Amniotic stem cell (primary cell): ENCODE results near the gene PHC1.

Experiments
- DNase-seq: peaks from one replicate; lab custom pipeline; 2025; lab: John Stamatoyannopoulos, UW

Gene PHC1

DNA sequence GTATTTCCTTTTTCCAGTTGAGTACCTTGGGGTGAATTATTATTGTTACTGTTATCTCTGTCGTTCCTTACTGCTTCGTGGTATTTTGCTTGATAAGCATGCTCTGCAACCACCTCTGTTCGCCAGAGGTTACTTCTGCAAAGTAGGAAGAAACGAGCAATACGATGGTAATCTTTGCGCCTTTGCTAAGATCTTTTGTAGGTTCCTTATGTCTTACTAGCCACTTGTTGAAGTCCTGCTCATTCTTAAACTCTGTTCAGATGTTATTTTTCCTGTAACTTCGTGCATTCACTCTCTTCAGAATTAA, 35.9 kb downstream of the PHC1 start:
- DNase-seq = no peak

DNA sequence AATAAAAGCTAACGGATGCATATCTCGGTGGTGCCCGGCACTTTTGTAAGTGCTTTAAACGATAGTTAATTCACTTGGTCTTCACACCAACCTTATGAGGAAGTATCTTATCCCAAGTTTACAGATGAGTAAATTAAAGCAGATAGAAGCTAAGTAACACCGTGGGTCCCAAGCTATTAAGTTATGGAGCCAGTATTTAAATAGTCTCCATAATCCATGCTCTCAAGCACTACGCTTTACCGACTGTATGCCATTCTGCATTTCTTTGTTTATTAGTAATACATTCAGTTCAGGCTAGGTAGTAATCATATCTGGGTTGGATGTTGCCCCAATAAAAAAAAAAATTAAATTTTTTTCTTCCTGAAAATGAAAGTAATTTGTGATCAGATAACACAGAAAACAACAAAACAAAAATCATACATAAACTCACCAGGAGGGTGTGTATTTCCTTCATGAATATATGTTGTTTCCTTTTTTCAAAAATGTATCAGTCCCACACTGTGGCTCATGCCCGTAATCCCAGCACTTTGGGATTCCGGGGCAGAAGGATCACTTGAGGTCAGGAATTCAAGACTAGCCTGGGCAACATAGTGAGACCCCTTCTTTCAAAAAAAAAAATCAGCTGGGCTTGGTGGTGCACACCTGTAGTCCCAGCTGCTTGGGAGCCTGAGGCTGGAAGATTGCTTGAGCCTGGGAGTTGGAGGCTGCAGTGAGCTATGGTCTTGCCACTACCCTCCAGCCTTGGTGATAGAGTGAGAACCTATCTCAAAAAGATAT, 36.6 kb downstream of the PHC1 start:
- no peak for DNase-seq

GRCh38 chr12:8951744-8952143, 37.4 kb downstream of the PHC1 start:
- DNase-seq = no peak

DNA sequence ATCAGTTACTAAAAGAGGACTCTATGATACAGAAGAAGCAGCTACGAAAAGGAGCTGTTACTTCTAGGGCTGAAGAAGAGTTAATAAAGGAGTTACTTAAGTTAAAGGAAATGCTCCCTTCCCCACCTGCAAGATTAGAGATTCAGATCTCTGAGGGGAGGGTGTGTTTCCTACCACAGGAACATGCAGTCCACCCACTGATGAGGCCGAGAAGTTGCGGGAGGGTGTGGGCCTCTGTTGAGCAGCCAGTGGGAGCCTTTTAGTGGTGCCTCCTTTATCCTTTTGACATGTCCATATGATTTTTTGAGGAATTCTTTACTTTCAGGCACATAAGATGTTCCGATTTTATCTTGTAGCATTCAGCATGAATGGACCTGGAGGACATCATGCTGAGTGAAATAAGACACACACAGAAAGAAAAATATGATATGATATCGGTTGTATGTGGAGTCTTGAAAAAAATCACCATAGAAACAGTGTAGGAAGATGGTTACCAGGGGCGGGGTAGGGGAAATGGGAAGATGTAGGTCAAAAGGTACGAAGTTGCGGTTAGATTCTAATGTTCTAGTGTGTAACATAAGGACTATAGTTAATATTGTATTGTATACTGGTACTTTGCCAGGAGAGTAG, 39.6 kb downstream of the PHC1 start:
- no peak for DNase-seq

DNA sequence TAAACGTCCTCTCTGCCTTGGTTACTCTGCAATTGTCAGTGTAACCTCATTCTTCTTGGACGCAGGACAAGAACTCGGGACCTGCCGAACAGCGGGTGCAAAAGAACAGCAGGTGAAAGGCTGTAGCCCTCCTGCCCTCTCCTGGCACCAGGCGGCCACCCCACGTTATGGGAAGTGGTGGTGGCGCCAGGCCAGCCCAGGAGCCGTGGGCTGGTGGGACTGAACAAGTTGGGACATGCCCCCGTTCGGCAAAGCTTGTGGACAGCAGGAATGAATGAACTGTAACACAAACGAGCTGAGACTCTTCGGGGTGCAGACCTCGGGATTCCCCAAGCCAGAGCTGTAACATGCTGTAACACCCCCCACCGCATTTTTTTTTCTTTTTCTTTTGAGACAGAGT, 41.8 kb downstream of the PHC1 start:
- DNase-seq = no peak

GRCh38 chr12:8956772-8957171, 42.5 kb downstream of the PHC1 start:
- DNase-seq = no peak

DNA sequence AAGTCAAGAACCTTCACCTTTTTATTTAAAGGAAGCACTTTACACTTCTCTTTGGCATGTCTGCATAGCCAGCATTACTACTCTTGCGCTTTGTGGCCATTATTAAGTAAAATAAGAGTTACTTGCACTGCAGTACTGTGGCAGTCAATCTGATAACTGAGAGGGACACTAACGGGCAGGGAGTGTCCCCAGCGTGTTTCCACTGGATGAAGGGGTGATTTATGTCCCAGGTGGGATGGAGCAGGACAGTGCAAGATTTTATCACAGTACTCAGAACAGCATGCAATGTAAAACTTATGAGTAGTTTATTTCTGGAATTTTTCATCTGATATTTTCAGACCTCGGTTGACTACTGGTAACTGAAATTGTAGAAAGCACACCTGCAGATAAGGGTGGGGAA, 43.3 kb downstream of the PHC1 start:
- no peak for DNase-seq

DNA sequence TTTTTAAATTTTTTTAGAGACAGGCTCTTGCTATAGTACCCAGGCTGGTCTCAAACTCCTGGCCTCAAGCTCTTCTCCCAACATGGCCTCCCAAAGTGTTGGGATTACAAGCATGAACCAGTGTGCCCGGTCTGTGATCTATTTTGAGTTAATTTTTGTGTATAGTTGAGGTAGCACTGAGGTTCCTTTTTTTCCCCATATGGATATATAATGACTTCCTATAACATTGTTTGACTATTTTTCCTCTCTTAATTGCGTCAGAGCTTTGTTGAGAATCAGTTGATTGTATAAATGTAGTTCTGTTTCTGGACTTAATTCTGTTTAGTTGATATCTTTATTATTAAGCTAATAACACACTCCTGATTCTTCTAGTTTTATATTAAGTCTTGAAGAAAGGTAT, 43.8 kb downstream of the PHC1 start:
- DNase-seq = no peak

DNA sequence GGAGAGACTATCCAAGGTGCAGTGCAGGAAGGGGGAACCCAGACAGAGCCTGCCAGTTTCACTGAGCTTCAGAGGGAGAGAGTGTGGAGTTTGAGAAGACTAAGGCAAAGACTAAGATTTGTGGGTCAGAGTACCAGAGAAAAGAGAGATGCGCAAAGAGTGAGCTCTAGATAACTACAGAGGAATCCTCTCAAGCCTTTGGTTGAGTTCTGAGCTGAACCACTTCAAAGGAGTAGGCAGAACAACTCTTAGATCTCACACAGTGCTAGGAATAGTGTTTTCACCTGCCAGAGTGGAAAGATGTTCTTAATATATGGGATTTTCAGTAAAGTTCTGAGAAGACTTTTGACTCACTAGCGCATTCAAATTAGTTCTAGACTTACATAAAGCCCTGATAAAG, 45.9 kb downstream of the PHC1 start:
- no peak for DNase-seq

- DNase-seq = no peak
Measured at GRCh38 chr12:8968761-8969160, 54.5 kb downstream of the PHC1 start.

GRCh38 chr12:8969861-8970411, 55.6 kb downstream of the PHC1 start:
- DNase-seq = no peak

DNA sequence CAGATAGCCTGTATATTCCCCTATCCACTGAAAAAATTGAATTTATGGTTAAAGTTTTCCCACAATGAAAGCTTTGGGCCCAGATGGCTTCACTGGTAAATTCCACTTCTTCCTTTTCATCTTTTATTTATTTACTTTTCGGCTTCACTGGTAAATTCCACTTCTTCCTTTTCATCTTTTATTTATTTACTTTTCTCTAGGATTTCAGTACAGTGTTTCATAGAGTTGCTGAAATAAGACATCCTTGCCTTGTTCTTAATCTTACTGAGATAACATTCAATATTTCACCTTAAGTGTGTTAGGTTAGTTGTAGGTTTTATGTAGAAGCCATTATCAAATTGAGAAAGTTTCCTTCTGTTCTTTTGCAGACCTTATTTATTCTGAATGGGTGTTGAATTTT, 56.1 kb downstream of the PHC1 start:
- DNase-seq = no peak

DNA sequence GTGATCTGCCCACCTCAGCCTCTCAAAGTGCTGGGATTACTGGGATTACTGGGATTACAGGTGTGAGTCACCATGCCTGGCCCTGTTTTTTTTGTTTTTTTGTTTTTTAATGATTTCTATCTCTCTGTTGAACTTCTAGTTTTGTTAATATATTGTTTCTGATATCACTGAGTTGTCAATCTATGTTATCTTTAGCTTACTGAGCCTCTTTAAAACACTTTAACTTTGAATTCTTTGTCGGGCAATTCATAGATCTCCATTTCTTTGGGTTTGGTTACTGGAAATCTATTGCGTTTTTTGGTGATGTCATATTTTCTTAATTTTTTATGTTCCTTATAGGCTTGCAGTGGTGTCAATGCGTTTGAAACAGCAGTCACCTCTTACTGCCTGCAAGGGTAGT, 65.8 kb downstream of the PHC1 start:
- DNase-seq = no peak

DNA sequence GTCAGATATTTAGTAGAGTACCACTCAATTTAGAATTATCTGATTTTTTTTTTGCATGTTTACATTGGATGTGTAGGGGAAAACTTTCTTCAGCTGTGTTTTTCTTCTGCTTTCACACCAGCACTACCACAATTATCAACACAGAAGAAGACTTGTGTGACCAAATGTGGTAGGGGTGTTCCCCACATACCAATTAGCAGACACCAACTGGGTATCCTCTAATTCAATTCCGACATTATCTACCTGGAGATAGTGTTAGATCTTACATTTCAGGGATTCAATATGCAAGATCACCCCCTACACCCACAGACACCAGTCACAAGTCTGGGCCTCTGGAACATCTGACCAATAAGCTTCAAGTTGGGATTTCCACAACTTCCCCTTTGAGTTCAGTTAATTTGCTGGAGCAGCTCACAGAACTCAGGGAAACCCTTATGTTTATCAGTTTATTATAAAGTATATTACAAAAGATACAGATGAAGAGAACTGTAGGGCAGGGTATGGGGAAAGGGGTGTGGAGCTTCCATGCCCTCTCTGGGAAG, 71.0 kb downstream of the PHC1 start:
- no peak for DNase-seq

DNA sequence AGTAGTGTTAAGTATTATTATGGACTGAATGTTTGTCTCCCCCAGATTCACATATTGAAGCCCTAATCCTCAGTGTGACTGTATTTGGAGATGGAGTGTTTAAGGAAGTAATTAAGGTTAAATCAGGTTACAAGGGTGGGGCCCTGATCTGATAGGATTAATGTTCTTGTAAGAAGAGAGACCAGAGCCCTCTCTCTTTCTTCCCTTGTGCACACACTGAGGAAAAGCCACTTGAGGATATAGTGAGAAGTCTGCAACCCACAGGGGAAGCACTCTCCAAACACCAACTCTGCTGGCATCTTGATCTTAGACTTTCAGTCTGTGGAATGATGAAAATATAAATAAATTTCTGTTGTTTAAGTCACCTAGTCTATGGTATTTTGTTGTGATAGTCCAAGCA, 72.9 kb downstream of the PHC1 start:
- DNase-seq = no peak

- no peak for DNase-seq
Measured at GRCh38 chr12:8987685-8988084, 73.4 kb downstream of the PHC1 start.

DNA sequence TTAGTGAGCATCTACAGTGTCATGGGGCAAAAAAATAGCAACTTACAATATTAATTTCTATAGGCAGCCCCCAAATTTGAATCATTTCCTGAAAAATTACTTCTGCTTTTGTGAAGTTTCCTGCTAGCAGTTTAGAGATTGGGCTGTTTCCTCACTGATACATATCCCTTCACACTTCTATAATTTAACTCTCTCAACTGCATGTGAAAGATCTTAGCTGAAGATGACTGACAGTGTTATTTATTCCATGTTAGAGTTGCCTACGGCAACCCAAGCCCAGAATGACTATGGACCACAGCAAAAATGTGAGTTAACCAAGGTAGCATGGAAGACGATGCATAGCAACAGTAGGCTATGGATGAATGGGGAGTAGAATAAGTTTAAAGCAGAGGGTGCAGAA, 75.1 kb downstream of the PHC1 start, which contains the start of gene KLRG1:
Gene KLRG1, plus strand, starts transcription at position 134 of the 400 bp plus-strand sequence. Its CDS starts 90 bp downstream, at position 224.
- DNase-seq = no peak
